ENCODE data around the gene MAGI2. TPM values are rescaled to one million over a fixed set of nuclear protein-coding genes. Genes with fewer than 3 reads are reported as not detected.
A peak's percentile ranks its signal among the peaks of the same experiment; 100 is the strongest.

Gene MAGI2
- total and polyA plus RNA-seq, 2 of the 13 experiments (the other 11 are each of a cell fraction or from before 2014, with no cell fraction given): 1.5 to 3.8 TPM

DNA sequence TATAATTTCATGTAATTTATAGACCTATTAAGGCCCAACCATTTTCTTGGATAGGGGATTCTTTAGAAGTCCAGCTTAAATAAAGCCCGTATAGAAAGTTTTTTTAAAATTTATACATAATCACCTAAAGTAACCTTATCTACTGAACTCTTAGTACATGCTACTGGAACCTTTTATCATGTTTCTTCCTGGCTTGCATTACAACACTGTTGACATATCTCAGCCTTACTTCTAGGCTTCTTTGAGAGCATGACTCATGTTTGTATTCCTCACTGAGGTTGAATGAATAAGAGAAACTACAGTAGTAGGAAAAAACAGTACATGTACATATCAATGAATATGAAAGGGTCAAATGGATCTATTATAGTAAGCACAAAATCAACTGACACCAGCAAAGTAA lies 8.2 kb upstream of the MAGI2 start (continued):
- TF ChIP-seq ZUFSP (CRISPR knock-in tag; IDR thresholded peaks at IDR 0.05; ENCODE audit: borderline replicate concordance) (no peak), MYC (CRISPR knock-in tag; IDR thresholded peaks at IDR 0.05; ENCODE audit: borderline replicate concordance) (no peak), ZNF777 (CRISPR knock-in tag; IDR thresholded peaks at IDR 0.05) (no peak), UBTF (CRISPR knock-in tag; IDR thresholded peaks at IDR 0.05) (no peak), KDM5A (IDR thresholded peaks at IDR 0.05; ENCODE audit: borderline replicate concordance, low read length) (no peak), CBX1 (IDR thresholded peaks at IDR 0.05; ENCODE audit: low read depth) (no peak), ZBTB4 (CRISPR knock-in tag; IDR thresholded peaks at IDR 0.05; ENCODE audit: borderline replicate concordance) (no peak), SMYD3 (CRISPR knock-in tag; IDR thresholded peaks at IDR 0.05) (no peak), ZNF552 (CRISPR knock-in tag; IDR thresholded peaks at IDR 0.05; ENCODE audit: borderline replicate concordance) (no peak), FOSL2 (CRISPR knock-in tag; IDR thresholded peaks at IDR 0.05) (peak; percentile 76; the same call in 1 of the 2 replicates), NKX3-1 (CRISPR knock-in tag; IDR thresholded peaks at IDR 0.05) (no peak), ATF3 (CRISPR knock-in tag; IDR thresholded peaks at IDR 0.05) (peak; percentile 78; the same call in 1 of the 2 replicates), ZNF674 (CRISPR knock-in tag; IDR thresholded peaks at IDR 0.05; ENCODE audit: low read depth) (no peak)
- TF ChIP-seq, protein P1, sequence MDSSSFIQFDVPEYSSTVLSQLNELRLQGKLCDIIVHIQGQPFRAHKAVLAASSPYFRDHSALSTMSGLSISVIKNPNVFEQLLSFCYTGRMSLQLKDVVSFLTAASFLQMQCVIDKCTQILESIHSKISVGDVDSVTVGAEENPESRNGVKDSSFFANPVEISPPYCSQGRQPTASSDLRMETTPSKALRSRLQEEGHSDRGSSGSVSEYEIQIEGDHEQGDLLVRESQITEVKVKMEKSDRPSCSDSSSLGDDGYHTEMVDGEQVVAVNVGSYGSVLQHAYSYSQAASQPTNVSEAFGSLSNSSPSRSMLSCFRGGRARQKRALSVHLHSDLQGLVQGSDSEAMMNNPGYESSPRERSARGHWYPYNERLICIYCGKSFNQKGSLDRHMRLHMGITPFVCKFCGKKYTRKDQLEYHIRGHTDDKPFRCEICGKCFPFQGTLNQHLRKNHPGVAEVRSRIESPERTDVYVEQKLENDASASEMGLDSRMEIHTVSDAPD (CRISPR knock-in tag; IDR thresholded peaks at IDR 0.05): no peak
- TF ChIP-seq, protein P2, sequence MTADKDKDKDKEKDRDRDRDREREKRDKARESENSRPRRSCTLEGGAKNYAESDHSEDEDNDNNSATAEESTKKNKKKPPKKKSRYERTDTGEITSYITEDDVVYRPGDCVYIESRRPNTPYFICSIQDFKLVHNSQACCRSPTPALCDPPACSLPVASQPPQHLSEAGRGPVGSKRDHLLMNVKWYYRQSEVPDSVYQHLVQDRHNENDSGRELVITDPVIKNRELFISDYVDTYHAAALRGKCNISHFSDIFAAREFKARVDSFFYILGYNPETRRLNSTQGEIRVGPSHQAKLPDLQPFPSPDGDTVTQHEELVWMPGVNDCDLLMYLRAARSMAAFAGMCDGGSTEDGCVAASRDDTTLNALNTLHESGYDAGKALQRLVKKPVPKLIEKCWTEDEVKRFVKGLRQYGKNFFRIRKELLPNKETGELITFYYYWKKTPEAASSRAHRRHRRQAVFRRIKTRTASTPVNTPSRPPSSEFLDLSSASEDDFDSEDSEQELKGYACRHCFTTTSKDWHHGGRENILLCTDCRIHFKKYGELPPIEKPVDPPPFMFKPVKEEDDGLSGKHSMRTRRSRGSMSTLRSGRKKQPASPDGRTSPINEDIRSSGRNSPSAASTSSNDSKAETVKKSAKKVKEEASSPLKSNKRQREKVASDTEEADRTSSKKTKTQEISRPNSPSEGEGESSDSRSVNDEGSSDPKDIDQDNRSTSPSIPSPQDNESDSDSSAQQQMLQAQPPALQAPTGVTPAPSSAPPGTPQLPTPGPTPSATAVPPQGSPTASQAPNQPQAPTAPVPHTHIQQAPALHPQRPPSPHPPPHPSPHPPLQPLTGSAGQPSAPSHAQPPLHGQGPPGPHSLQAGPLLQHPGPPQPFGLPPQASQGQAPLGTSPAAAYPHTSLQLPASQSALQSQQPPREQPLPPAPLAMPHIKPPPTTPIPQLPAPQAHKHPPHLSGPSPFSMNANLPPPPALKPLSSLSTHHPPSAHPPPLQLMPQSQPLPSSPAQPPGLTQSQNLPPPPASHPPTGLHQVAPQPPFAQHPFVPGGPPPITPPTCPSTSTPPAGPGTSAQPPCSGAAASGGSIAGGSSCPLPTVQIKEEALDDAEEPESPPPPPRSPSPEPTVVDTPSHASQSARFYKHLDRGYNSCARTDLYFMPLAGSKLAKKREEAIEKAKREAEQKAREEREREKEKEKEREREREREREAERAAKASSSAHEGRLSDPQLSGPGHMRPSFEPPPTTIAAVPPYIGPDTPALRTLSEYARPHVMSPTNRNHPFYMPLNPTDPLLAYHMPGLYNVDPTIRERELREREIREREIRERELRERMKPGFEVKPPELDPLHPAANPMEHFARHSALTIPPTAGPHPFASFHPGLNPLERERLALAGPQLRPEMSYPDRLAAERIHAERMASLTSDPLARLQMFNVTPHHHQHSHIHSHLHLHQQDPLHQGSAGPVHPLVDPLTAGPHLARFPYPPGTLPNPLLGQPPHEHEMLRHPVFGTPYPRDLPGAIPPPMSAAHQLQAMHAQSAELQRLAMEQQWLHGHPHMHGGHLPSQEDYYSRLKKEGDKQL (CRISPR knock-in tag; IDR thresholded peaks at IDR 0.05; ENCODE audit: low read depth): peak; percentile 48; the same call in 1 of the 2 replicates
